ENCODE data around the gene NLE1.
"Not testable (repeated sequence)": the region's sequence is repeated elsewhere in the genome, so short reads cannot be mapped to it uniquely, and the experiment has no call there.

The NLE1 gene

DNA sequence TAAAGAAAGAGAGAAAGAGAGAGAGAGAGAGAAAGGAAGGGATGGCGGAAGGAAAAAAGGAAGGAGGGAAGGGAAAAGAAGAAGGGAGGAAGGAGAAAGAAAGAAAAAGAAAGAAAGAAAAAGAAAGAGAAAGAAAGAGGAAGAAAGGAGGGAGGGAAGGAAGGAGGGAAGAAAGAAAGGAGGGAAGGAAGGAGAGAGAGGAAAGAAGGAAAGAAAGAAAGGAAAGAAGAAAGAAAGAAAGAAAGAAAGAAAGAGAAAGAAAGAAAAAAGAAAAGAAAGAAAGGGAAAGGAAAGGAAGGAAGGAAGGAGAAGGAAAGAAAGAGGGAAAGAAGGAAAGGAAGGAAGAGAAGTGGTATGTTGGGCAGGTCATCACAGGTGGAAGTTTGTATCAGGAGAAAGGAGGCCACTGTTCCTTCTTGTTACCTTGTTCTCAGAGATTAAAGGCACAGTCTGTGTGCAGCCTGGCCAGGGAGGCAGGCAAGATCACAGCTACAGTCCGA lies 32.8 kb upstream of the NLE1 start:
- no peaks in the 10 kb centered on the region for H3K4me1 ChIP-seq
- H3K27me3 ChIP-seq = peaks cover 53% of the 10 kb centered on the region
- no peak for DNase-seq
- H3K4me3 ChIP-seq (ENCODE audit: low read depth, low read length) = no peak overlapping the region
- TF ChIP-seq CTCF (IDR thresholded peaks at IDR 0.05; ENCODE audit: low read depth, low read length) = no peak
- H3K9me3 ChIP-seq = no peaks in the 10 kb centered on the region
- no peaks in the 10 kb centered on the region for H3K36me3 ChIP-seq

GRCh38 chr17:35172321-35172720 lies 30.2 kb upstream of the NLE1 start:
- H3K4me3 ChIP-seq (ENCODE audit: low read depth, low read length); DNase-seq; H3K9me3 ChIP-seq; H3K36me3 ChIP-seq; H3K4me1 ChIP-seq: not testable (repeated sequence)
- H3K27me3 ChIP-seq = peaks cover 62% of the 10 kb centered on the region

- no peak for TF ChIP-seq CTCF (IDR thresholded peaks at IDR 0.05; ENCODE audit: low read depth, low read length)
- peaks cover 63% of the 10 kb centered on the region for H3K27me3 ChIP-seq
- H3K36me3 ChIP-seq = no peaks in the 10 kb centered on the region
- no peaks in the 10 kb centered on the region for H3K9me3 ChIP-seq
- H3K4me3 ChIP-seq (ENCODE audit: low read depth, low read length) = no peak overlapping the region
- no peaks in the 10 kb centered on the region for H3K4me1 ChIP-seq
- no peak for DNase-seq
Observed at GRCh38 chr17:35171834-35172233, 29.7 kb upstream of the NLE1 start.

GRCh38 chr17:35170968-35171771 lies 29.1 kb upstream of the NLE1 start:
- H3K27me3 ChIP-seq = peaks cover 66% of the 10 kb centered on the region
- H3K9me3 ChIP-seq = no peaks in the 10 kb centered on the region
- no peak overlapping the region for H3K4me3 ChIP-seq (ENCODE audit: low read depth, low read length)
- H3K36me3 ChIP-seq = no peaks in the 10 kb centered on the region
- TF ChIP-seq CTCF (IDR thresholded peaks at IDR 0.05; ENCODE audit: low read depth, low read length) = no peak
- DNase-seq = no peak
- H3K4me1 ChIP-seq = no peaks in the 10 kb centered on the region

DNA sequence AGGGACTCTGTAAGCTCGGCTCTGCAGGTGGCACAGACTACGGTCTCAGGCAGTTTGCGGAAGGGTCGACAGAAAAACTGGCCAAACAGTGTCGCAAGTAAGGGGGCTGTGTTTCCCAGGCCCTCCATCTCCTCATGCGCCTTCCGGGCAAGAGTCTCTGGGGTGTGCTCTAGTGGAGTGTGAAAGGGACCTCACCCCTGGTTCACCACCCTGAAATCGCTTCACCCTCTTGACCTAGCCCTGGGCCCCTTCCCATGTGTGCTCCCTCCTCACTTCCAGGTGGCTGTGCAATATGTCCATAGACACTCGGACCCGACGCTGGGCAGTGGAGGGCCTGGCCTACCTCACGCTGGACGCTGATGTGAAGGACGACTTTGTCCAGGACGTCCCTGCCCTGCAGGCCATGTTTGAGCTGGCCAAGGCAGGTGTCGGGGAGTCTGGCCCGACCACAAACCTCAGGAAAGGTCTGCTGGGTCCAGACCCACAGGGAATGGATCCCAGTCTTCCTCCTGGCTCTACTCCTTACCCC lies 27.8 kb upstream of the NLE1 start:
- Histone ChIP-seq H3K36me3 (no peaks in the 10 kb centered on the region), H3K4me3 (ENCODE audit: low read depth, low read length) (no peak overlapping the region), H3K27me3 (peaks cover 55% of the 10 kb centered on the region), H3K4me1 (no peaks in the 10 kb centered on the region), H3K9me3 (no peaks in the 10 kb centered on the region)
- no peak for DNase-seq
- TF ChIP-seq CTCF (IDR thresholded peaks at IDR 0.05; ENCODE audit: low read depth, low read length) = no peak

- no peak overlapping the region for H3K4me3 ChIP-seq (ENCODE audit: low read depth, low read length)
- TF ChIP-seq CTCF (IDR thresholded peaks at IDR 0.05; ENCODE audit: low read depth, low read length) = no peak
- no peak for DNase-seq
- no peaks in the 10 kb centered on the region for H3K36me3 ChIP-seq
- H3K27me3 ChIP-seq = peaks cover 48% of the 10 kb centered on the region
- H3K9me3 ChIP-seq = no peaks in the 10 kb centered on the region
- H3K4me1 ChIP-seq = no peaks in the 10 kb centered on the region
Observed at GRCh38 chr17:35167666-35168065, 25.6 kb upstream of the NLE1 start.

All from BE2C (cell line).